A204.1 (cell line): ENCODE results near the gene MYOC.
"Not testable (repeated sequence)": the region's sequence is repeated elsewhere in the genome, so short reads cannot be mapped to it uniquely, and the experiment has no call there.

Experiments used
- FAIRE-seq: peaks from 2 replicates; lab custom pipeline; 2012; peaks lifted over from hg19 to GRCh38; lab: Jason Lieb, UNC

The MYOC gene

DNA sequence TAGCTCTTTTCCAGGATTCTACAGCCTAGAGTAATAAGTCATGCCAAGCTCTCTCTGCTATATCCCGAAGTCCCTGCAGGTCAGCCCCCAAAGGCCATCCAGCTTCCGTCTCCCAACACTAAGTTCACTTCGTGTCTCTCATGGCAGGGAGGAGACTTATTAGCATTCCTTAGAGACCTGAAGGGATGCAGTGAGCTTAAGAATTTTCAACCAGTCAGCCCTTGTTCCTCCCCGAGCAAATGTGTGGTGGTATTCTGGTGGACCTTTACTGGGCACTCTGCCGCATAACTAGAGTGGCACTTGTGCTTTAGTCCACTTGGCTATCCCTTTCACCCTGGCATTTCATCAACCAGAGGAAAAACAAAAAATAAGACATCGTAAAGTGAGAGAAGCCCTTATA, 49.4 kb downstream of the MYOC start:
- FAIRE-seq = not testable (repeated sequence)

DNA sequence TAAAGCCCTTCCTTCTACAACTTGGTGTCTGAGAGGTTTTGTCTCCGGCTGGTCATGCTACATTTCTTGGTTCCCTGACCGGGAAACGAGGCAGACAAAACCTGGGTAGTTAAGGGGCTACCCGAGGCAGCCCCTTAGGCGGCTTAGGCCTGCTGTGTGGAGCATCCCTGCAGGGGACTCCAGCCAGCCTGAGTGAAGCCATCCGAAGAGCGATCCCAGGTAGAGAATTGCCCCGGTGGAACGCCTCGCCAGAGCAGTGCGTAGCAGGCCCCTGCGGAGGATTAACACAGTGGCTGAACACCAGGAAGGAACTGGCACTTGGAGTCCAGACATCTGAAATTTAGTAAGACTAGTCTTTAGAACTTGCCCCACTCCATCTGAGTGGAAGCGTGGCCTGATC, 51.6 kb downstream of the MYOC start:
- FAIRE-seq = no peak

DNA sequence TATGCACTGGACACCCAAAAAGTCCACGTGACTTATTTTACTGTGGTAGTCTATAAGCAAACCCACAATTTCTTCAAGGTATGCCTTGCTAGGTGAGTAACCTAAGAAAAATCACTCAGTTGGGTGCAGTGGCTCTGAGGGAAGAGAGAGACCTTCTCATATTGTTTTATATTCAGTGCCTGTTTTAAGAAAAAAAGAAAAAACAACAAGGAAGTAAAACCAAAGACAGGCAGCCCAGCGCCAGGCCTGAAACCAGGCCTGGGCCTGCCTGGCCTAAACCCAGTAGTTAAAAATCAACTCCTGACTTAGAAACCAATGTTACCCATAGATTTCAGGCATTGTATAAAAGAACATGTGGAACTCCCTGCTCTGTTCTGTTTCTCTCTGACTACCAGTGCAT, 52.2 kb downstream of the MYOC start:
- FAIRE-seq = not testable (repeated sequence)

DNA sequence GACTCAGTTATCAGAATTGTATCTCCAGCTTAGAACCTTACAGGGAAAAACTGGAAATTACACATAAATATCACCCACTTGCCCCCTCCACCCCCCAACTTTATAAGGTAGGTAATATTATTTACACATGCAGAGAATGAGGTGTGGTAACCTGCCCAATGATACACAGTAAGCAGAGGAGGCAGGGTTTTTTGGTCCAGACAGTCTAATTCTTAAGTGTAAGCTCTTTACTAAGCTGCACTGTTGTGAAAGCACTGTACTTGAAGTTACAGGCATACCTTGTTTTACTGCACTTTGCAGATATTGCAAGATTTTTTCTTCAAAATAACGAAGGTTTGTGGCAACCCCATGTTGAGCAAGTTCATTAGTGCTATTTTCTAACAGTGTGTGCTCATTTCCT, 55.3 kb downstream of the MYOC start:
- FAIRE-seq = no peak

DNA sequence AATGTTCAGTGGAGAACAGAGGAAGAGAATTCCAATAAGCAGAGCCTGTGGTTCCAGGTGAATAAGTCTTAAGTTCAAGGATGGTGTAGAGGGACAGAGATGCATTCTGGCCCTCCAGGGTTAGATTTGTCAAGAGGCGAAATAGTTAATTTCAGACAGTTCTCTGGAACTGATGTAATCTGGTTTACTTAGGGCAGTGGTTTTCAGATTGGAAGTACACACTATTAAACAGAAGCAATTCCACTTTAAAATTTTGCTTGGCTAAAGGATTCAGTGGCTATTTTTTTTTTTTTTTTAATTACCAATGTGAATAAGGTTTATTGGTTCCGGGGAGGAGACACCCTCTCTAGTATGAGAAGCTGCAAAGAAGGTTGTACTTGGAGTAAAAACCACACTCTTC, 55.8 kb downstream of the MYOC start:
- FAIRE-seq = no peak

DNA sequence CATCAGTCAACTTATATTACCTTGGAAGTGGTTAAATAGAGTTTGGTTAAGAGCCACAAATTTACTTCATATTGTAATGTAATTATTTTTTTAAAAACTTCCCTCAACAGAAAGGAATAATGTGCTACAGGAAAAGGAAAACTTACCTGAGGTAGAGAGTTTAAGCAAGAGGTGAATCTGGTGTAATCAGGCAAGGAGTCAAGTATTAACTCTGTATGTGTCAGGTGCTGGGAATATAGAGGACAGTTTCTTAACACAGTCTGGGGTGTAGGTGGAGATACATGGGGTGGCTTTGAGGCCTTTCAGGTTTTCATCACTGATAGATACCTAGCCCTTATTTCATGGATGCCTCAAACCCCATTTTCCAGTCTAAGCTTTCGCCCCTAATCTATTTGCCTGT, 56.4 kb downstream of the MYOC start:
- FAIRE-seq = no peak

DNA sequence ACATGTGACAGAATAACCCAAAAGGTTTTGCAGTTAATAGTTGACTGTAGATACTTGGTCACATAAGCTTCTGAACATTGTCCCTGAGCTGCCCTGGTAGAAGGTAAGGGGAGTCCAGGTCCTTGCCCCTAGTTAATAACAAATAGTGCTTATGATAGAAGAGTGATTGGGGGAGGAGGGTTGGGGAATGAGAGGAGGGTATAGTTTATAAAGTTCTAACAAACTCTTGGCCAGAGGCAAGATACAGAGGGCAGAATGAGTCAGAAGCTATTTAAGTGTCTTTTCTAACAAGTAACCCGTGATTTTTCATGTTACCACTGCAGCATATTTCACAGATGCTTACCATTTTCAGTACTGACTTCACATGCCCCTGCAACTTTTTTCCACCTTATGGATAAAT, 57.2 kb downstream of the MYOC start:
- no peak for FAIRE-seq

DNA sequence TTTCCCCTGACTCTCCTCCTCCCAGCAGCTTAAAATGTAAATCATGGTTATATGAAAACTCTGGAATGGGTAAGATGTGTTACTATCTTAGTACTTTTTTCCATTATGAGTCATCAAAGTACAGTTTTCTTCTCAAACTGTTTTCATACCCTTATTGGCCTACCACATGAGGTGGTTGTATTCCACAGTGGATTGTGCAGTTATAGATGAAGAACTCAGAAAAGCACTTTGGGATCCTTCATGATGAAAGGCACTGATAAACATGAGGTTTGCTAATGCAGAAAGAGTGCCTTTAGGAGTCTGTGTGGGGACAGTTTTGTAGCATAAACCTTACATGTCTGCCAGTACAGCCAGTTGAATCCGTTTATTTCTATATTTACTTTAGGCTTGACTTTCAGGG, 62.5 kb downstream of the MYOC start:
- FAIRE-seq = no peak

DNA sequence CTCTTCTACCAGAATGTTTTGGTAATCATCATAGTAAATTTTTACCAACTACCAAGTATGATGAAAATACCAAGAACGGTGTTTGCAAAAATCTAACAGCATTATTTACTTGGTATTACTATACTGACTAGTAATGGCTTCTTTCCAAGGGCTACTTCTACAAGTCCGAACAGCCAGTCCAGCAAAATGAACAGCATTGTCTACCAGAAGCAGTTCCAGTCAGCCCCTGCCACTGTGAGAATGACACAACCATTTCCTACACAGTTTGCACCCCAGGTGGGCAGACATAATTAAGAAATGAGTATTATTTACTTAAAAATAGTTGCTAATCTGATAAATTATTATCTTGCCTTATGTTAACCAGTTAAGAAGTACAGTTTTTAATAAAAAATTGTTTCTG, 64.3 kb downstream of the MYOC start:
- no peak for FAIRE-seq

DNA sequence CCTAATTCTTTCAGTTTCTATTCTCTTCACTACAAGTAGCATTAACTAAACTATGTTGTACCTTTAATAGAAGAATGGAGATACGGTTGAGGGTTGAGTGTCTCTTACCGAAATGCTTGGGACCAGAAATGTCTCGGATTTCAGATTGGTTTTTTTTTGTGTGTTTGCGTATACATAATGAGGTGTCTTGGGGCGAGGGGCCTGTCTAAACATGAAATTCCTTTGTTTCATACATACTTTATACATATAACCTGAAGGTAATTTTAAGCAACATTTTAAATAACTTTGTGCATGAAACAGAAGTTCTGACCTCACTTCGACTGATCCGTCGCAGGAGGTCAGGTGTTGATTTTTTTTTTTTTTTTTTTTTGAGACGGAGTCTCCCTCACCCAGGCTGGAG, 66.8 kb downstream of the MYOC start:
- FAIRE-seq = no peak
